K562 (cell line): ENCODE data around the gene BTBD2. TPM values are rescaled to one million over a fixed set of nuclear protein-coding genes. Genes with fewer than 3 reads are reported as not detected.

ENCODE experiments used
- BRD9 ChIP-seq: fragments of 450-650 bp; IDR thresholded peaks from 2 replicates; pipeline ENCODE4 v1.6.1; 2018; ENCODE audit warnings: low read depth; ENCODE audit not compliant: partially characterized antibody
- CTBP1 ChIP-seq: fragments of 450-650 bp; IDR thresholded peaks from 2 replicates; pipeline ENCODE4 v1.6.1; 2016; ENCODE audit warnings: borderline replicate concordance
- CXXC5 ChIP-seq: fragments of 250-450 bp; sonication (Bioruptor Pico); IDR thresholded peaks from 2 replicates; pipeline ENCODE4 v1.8.0; 2022; ENCODE audit warnings: inconsistent platforms, mild to moderate bottlenecking, moderate library complexity
- E2F4 ChIP-seq: sonication (generic); formaldehyde crosslinking; IDR thresholded peaks from 2 replicates; pipeline ENCODE4 v1.8.0; 2022; ENCODE audit warnings: mild to moderate bottlenecking, low read depth, missing genetic modification reagents
- MGA ChIP-seq: fragments of 450-650 bp; IDR thresholded peaks from 2 replicates; pipeline ENCODE4 v1.6.1; 2016; ENCODE audit warnings: mild to moderate bottlenecking, moderate library complexity
- MTA3 ChIP-seq: fragments of 450-650 bp; formaldehyde crosslinking; IDR thresholded peaks from 2 replicates; pipeline ENCODE4 v1.6.1; 2017; ENCODE audit warnings: mild to moderate bottlenecking, borderline replicate concordance
- POLR2B ChIP-seq: fragments of 450-650 bp; IDR thresholded peaks from 2 replicates; pipeline ENCODE4 v1.6.1; 2018; ENCODE audit warnings: low read depth; ENCODE audit not compliant: partially characterized antibody
- SUPT5H ChIP-seq: fragments of 450-650 bp; IDR thresholded peaks from 2 replicates; pipeline ENCODE4 v1.6.1; 2016
- ZBTB2 ChIP-seq: fragments of 450-650 bp; IDR thresholded peaks from 2 replicates; pipeline ENCODE4 v1.6.1; 2016; ENCODE audit warnings: antibody characterized with exemption
- ZBTB34 ChIP-seq: fragments of 250-450 bp; sonication (Bioruptor Pico); IDR thresholded peaks from 2 replicates; pipeline ENCODE4 v1.8.0; 2021; ENCODE audit warnings: mild to moderate bottlenecking, moderate library complexity
- ZNF165 ChIP-seq: fragments of 250-450 bp; sonication (Bioruptor Pico); IDR thresholded peaks from 2 replicates; pipeline ENCODE4 v1.4.0; 2020; ENCODE audit warnings: borderline replicate concordance
- ZNF778 ChIP-seq: fragments of 450-650 bp; formaldehyde crosslinking; IDR thresholded peaks from 2 replicates; pipeline ENCODE4 v1.4.0; 2020; ENCODE audit warnings: mild to moderate bottlenecking, moderate library complexity
- polyA plus RNA-seq, 8 experiments: library from polyadenylated mRNA; depleted of rRNA in 4 of 8; stranded (reverse) in 5 of 8; unstranded in 3 of 8; fragments of >200 nt; fragmentation: Nextera tagmentation in 2 of 8; fragmentation: Illumina TruSeq in 1 of 8; extraction: Ambion mirVana in 2 of 8; extraction: Trizol in 1 of 8; gene quantifications; 2 replicates each; pipeline versions ENCODE4 v1.2.1 to v1.2.3, GENCODE V29; 2011 to 2014; ENCODE audit warnings: inconsistent platforms in 1 of 8, missing spikeins in 1 of 8
- total RNA-seq, 7 experiments: library from RNA; depleted of rRNA in 6 of 7; stranded (reverse); fragments of >200 nt in 6 of 7; fragmentation: Illumina TruSeq in 2 of 7; extraction: Trizol in 2 of 7; gene quantifications; 2 replicates each; pipeline versions ENCODE4 v1.2.1 to v1.2.3, GENCODE V29; 2011 to 2021; ENCODE audit warnings: low replicate concordance in 1 of 7

BTBD2 gene
- total and polyA plus RNA-seq, 9 of the 15 experiments (the other 6 are each of a cell fraction or from before 2014, with no cell fraction given) = 0.10 to 15.6 (median 6.9) TPM

- peak; percentile 100 for TF ChIP-seq MTA3
- no peak for TF ChIP-seq MGA
- no peak for TF ChIP-seq BRD9
- no peak for TF ChIP-seq ZBTB34
- TF ChIP-seq SUPT5H = peak; percentile 61
- peak; percentile 80 for TF ChIP-seq POLR2B
- TF ChIP-seq E2F4 (CRISPR knock-in tag) = no peak
- TF ChIP-seq ZNF778 = no peak
- TF ChIP-seq CTBP1 = peak; percentile 85
- no peak for TF ChIP-seq ZNF165 (CRISPR knock-in tag)
- TF ChIP-seq ZBTB2 = peak; percentile 91
- peak; percentile 83 for TF ChIP-seq CXXC5 (CRISPR knock-in tag)
These were observed 35.7 kb upstream of the BTBD2 start, which contains the start of gene MKNK2 (continued) for GRCh38 chr19:2050991-2051772.
